D721Med (cell line): ENCODE data around the gene CECR2.

Source experiments
- DNase-seq: peaks from one replicate; pipeline ENCODE4 v3.0.0; 2011; ENCODE audit warnings: low spot score; ENCODE audit not compliant: insufficient read length
- FAIRE-seq: peaks from 2 replicates; lab custom pipeline; 2011; peaks lifted over from hg19 to GRCh38; lab: Jason Lieb, UNC
- CTCF ChIP-seq: IDR thresholded peaks from 2 replicates; pipeline ENCODE4 v1.5.1; 2012; ENCODE audit warnings: mild to moderate bottlenecking, control low read depth; ENCODE audit not compliant: insufficient read depth; ENCODE audit errors: missing control alignments

Gene CECR2

GRCh38 chr22:17429516-17429915, 60.3 kb downstream of the CECR2 start:
- no peak for TF ChIP-seq CTCF
- DNase-seq (no peak), FAIRE-seq (no peak)

- no peak for TF ChIP-seq CTCF
- DNase-seq (no peak), FAIRE-seq (no peak)
Measured at GRCh38 chr22:17430412-17430811, 61.2 kb downstream of the CECR2 start.

GRCh38 chr22:17431179-17431578, 61.9 kb downstream of the CECR2 start:
- peak; percentile 6 for FAIRE-seq
- no peak for TF ChIP-seq CTCF
- DNase-seq = no peak

GRCh38 chr22:17434856-17435255, 65.6 kb downstream of the CECR2 start:
- DNase-seq (no peak), FAIRE-seq (no peak)
- no peak for TF ChIP-seq CTCF

- no peak for FAIRE-seq
Measured at GRCh38 chr22:17435375-17435774, 66.1 kb downstream of the CECR2 start.

GRCh38 chr22:17436382-17436980, 67.2 kb downstream of the CECR2 start:
- no peak for FAIRE-seq
- DNase-seq = no peak
- no peak for TF ChIP-seq CTCF

More at GRCh38 chr22:17435375-17435774, 66.1 kb downstream of the CECR2 start:
- no peak for TF ChIP-seq CTCF
- DNase-seq = no peak

- FAIRE-seq = no peak
- no peak for TF ChIP-seq CTCF
Measured at GRCh38 chr22:17436981-17437412, 67.7 kb downstream of the CECR2 start.

More at GRCh38 chr22:17436981-17437412, 67.7 kb downstream of the CECR2 start:
- no peak for DNase-seq
